ENCODE data around the gene CPNE7.

Gene CPNE7

GRCh38 chr16:89575247-89576152, at the start of gene CPNE7:
Gene CPNE7 (plus strand): TSS chr16:89575758. CDS start chr16:89575898, 140 bp downstream.
- no peak for DNase-seq

GRCh38 chr16:89529097-89529496, 46.5 kb upstream of the CPNE7 start:
- no peak for DNase-seq

- no peak for DNase-seq
Observed at GRCh38 chr16:89530401-89531381, 44.9 kb upstream of the CPNE7 start.

GRCh38 chr16:89531821-89532526, 43.6 kb upstream of the CPNE7 start:
- no peak for DNase-seq

- peak; percentile 7 for DNase-seq
Observed at GRCh38 chr16:89534252-89534756, 41.3 kb upstream of the CPNE7 start.

- DNase-seq, result no peak
Observed at GRCh38 chr16:89536371-89536770, 39.2 kb upstream of the CPNE7 start.

- DNase-seq, result no peak
Observed at GRCh38 chr16:89536886-89537548, 38.5 kb upstream of the CPNE7 start.

- DNase-seq, result no peak
Observed at GRCh38 chr16:89537549-89537925, 38.0 kb upstream of the CPNE7 start.

GRCh38 chr16:89538286-89538685, 37.3 kb upstream of the CPNE7 start:
- no peak for DNase-seq

GRCh38 chr16:89540557-89540956, 35.0 kb upstream of the CPNE7 start:
- no peak for DNase-seq

GRCh38 chr16:89541792-89542191, 33.8 kb upstream of the CPNE7 start:
- DNase-seq, result no peak

GRCh38 chr16:89544113-89544512, 31.4 kb upstream of the CPNE7 start:
- DNase-seq, result no peak

- DNase-seq, result no peak
Observed at GRCh38 chr16:89544713-89545043, 30.9 kb upstream of the CPNE7 start.

GRCh38 chr16:89545044-89545830, 30.3 kb upstream of the CPNE7 start:
- DNase-seq, result no peak

- no peak for DNase-seq
Observed at GRCh38 chr16:89545831-89546574, 29.6 kb upstream of the CPNE7 start.

GRCh38 chr16:89546781-89547180, 28.8 kb upstream of the CPNE7 start:
- DNase-seq, result no peak

- no peak for DNase-seq
Observed at GRCh38 chr16:89547291-89547690, 28.3 kb upstream of the CPNE7 start.

- DNase-seq, result no peak
Observed at GRCh38 chr16:89547860-89548259, 27.7 kb upstream of the CPNE7 start.

- DNase-seq, result no peak
Observed at GRCh38 chr16:89548344-89549006, 27.1 kb upstream of the CPNE7 start.

All from fibroblast of skin of right quadriceps (primary cell).